Measurements from ENCODE around the gene CDC25C.
"Not testable (repeated sequence)": the region's sequence is repeated elsewhere in the genome, so short reads cannot be mapped to it uniquely, and the experiment has no call there.

The CDC25C gene

GRCh38 chr5:138275379-138275782 lies 56.2 kb downstream of the CDC25C start:
- peak; percentile 64 for DNase-seq

DNA sequence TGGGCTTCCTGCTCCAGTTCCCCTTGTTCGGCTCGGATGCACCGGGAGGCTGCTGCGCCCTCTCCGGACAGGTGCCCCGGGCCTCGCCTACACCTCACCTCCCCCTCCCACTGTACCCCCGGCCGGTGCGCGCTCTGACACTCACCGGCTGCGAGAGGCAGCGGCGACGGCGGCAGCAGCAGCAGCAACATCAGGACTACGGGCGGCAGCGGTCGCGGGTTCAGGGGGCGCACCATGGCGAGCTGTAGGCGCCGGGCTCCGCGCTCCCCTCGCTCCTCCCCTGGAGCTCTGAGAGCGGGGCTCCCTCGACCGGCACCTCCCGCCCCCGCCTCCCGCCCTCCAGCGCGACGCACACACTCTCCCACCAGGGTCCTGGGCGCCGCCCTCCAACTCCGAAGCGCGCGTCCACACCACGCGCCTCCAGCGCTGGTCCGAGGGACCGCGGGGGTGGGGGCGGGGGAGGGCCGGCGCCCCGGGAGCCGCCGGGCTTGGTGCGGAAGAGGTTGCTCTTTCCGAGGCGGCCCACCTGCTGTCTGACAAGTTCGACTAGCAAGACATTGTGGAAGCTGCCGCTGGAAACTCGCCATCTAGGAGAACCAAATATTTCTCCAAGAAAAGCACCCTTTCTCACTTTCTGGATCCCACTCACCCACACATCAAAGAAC lies 57.3 kb downstream of the CDC25C start, which contains the start of gene GFRA3:
Gene GFRA3 (minus strand): TSS at position 433 of the 665 bp plus-strand sequence. CDS start 197 bp downstream, at position 236.
- no peak for DNase-seq

GRCh38 chr5:138273834-138274188 lies 57.8 kb downstream of the CDC25C start:
- DNase-seq = no peak

DNA sequence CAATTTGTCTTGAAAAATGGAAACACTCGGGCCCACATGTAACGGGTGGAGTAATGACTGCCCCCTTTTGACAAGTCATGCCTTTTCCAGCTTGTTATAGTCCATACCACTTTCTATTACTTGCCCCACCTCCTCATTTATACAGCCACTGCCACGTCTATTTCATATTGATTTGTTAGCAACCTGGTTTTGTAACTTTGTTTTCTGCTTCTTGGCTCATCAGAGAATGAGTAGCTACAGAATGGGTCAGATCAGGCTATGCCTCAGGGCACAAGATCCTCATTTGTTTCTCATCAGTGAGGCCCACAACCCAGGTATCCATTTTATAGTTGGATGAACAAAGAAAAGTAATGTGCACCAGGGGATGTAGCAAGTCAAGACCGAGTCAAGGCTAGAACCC lies 58.9 kb downstream of the CDC25C start:
- no peak for DNase-seq

GRCh38 chr5:138271281-138271680 lies 60.3 kb downstream of the CDC25C start:
- DNase-seq = no peak

GRCh38 chr5:138264183-138264582 lies 67.4 kb downstream of the CDC25C start:
- DNase-seq = no peak

- DNase-seq = no peak
Measured at GRCh38 chr5:138263581-138263980, 68.0 kb downstream of the CDC25C start.

DNA sequence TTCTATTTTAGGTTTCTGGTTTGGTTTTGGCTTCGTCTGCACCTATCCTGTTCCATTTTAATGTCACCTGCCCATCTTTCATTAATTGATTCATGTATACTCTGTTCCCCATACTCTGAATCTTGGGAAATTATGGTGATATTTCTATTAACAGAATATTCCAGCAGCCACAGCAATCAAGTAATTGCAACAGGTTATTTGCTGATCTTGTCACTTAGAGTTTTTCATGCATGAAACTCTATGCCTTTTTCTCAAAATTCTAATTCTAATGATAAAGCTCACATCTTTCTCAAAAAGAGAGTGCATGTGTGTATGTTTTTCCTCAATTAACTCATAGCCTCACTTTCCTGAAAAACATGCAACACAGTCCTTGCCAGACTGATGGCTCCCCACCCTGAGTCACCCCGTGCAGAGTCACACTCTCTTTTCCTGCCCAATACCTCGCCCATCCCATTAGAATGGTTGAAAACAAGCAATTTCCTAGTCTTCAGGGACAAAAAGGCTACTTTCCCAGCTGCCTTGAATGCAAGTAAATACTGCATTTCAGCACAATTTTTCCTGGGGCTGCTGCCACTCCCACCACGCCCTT lies 72.8 kb downstream of the CDC25C start:
- no peak for DNase-seq

GRCh38 chr5:138257583-138257982 lies 74.0 kb downstream of the CDC25C start:
- no peak for DNase-seq

GRCh38 chr5:138252944-138253343 lies 78.7 kb downstream of the CDC25C start:
- DNase-seq = no peak

- DNase-seq = not testable (repeated sequence)
Measured at GRCh38 chr5:138247800-138248199, 83.8 kb downstream of the CDC25C start.

GRCh38 chr5:138246822-138247221 lies 84.8 kb downstream of the CDC25C start:
- DNase-seq = no peak

DNA sequence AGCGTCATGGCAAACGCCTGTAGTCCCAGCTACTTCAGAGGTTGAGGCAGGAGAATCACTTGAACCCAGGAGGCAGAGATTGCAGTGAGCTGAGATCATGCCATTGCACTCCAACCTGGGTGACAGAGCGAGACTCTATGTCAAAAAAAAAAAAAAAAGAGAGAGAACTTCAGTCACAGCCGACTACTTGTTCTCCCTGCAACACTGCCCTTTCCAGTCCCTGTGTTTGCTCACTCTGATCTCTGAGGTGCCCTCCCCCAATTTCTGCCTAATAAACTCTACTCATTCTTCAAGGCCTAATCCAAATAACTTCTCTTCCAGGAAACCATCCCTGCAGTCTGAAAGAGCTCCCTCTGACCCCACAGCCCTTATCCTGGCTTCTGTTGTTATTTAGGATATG lies 85.3 kb downstream of the CDC25C start:
- no peak for DNase-seq

DNA sequence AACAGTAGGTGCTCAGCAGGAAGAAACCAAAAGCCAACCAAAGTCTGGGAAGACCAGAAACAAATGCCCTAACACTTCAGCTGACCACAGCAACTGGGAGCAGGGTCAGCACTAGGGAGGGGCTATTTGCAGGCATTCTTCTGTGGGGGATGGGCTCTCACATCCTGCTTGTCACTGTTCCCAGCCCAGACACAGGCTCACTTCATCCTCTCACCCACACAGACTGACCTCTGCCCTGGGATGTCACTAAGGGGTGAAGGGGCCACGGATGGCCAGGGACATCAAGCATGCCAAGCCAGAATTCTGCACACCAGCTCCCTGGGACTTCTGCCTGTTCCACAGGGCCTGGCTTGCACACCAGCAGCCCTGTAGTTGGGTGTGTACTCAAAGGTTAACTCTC lies 85.9 kb downstream of the CDC25C start:
- DNase-seq = no peak

GRCh38 chr5:138243794-138244193 lies 87.8 kb downstream of the CDC25C start:
- DNase-seq = no peak

DNA sequence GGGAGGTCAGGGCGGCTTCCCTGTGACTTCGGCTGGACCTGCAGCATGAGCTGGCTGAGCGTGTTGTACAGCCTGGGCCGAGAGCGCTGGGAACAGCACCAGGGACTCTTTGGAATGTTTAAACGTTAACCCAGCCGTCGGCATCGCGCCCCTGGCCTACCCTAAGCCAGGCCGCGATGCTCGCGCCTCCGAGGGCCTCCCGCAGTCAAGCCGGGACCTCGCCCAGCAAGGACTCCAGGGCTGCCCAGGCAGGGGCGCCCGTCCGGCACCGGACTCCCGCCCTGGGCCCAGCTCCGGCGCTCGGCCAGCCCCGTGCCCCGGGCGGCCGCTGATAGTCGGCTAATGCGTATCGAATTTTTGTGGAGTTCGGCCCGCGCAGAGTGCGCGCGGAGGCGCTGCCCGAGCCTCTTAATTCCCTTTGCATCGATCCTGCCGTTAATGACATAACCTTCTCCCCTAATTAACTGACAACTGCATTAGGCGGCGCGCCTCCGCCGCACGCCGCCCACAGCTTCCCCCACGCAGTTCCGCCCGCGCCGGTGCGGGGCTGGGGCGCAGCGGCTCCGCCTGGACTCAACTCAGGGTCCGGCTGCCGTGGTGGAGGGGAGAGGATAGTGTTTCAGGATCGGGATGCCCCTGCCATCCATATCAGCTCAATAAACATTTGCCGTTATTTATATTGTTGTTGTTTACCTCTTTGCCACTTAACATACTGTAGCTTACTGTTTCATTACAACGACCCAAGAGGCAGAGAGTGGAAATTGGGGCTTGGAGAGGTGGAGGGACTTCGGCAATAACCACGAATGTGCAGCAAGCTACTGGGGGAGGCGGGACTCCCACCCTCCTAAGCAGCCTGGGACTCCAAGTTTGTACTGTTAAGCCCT lies 89.7 kb downstream of the CDC25C start:
- peak; percentile 35 for DNase-seq

GRCh38 chr5:138240650-138241385 lies 90.8 kb downstream of the CDC25C start:
- DNase-seq = no peak

DNA sequence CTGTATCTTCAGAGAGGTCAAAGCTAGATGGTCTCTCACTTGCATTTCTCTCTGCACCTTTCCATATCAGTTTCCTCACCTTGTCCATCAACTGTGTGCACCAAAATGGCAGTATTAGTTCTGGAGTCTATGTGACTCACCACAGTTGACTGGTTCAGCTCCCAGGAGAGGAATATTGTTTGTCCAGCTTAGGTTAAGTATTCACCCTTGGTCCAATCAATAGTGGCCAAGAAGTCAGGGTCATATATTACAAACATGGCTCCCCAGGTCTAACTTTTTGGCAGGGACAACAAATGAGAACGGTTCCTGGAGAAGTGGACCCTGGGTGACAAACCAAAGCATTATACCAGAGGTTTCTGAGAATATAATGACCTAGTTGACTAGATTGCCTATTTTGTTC lies 93.6 kb downstream of the CDC25C start:
- no peak for DNase-seq
